Activated naive CD4-positive, alpha-beta T cell treated with anti-CD3 and anti-CD28 coated beads, Interleukin-2, amount 50 U/mL, for 24 hours (primary cell): ENCODE results near the gene WNT9B.
"Not testable (repeated sequence)": the region's sequence is repeated elsewhere in the genome, so short reads cannot be mapped to it uniquely, and the experiment has no call there.

Source experiments
- H3K27ac Mint-ChIP-seq: one replicate; pipeline ENCODE4 v1.8.0; 2021; ENCODE audit warnings: mild to moderate bottlenecking, mixed read lengths
- H3K27me3 Mint-ChIP-seq: one replicate; pipeline ENCODE4 v1.8.0; 2021; ENCODE audit warnings: mixed read lengths
- H3K36me3 Mint-ChIP-seq: one replicate; pipeline ENCODE4 v1.8.0; 2021; ENCODE audit warnings: mixed read lengths
- H3K4me1 Mint-ChIP-seq: one replicate; pipeline ENCODE4 v1.8.0; 2021; ENCODE audit warnings: mixed read lengths
- H3K4me3 Mint-ChIP-seq: one replicate; pipeline ENCODE4 v1.8.0; 2021; ENCODE audit warnings: mild to moderate bottlenecking, mixed read lengths
- H3K9me3 Mint-ChIP-seq: one replicate; pipeline ENCODE4 v1.8.0; 2021; ENCODE audit warnings: mixed read lengths

WNT9B gene

GRCh38 chr17:46836500-46836899 lies 14.9 kb upstream of the WNT9B start:
- H3K27me3 Mint-ChIP-seq, result peaks cover 14% of the 10 kb centered on the region
- no peaks in the 10 kb centered on the region for H3K36me3 Mint-ChIP-seq
- peaks cover 8% of the 10 kb centered on the region for H3K4me1 Mint-ChIP-seq
- H3K9me3 Mint-ChIP-seq, result no peaks in the 10 kb centered on the region
- H3K27ac Mint-ChIP-seq, result no peak overlapping the region
- H3K4me3 Mint-ChIP-seq, result no peak overlapping the region

- H3K27ac Mint-ChIP-seq, result no peak overlapping the region
- H3K4me3 Mint-ChIP-seq, result no peak overlapping the region
- H3K4me1 Mint-ChIP-seq, result peaks cover 8% of the 10 kb centered on the region
- H3K9me3 Mint-ChIP-seq, result no peaks in the 10 kb centered on the region
- H3K36me3 Mint-ChIP-seq, result no peaks in the 10 kb centered on the region
- peaks cover 18% of the 10 kb centered on the region for H3K27me3 Mint-ChIP-seq
Observed at GRCh38 chr17:46837521-46837920, 13.9 kb upstream of the WNT9B start.

GRCh38 chr17:46839211-46839610 lies 12.2 kb upstream of the WNT9B start:
- H3K36me3 Mint-ChIP-seq, result peaks cover 5% of the 10 kb centered on the region
- H3K4me1 Mint-ChIP-seq, result peaks cover 8% of the 10 kb centered on the region
- peaks cover 26% of the 10 kb centered on the region for H3K27me3 Mint-ChIP-seq
- H3K9me3 Mint-ChIP-seq, result no peaks in the 10 kb centered on the region
- H3K4me3 Mint-ChIP-seq, result no peak overlapping the region
- no peak overlapping the region for H3K27ac Mint-ChIP-seq

GRCh38 chr17:46840596-46840995 lies 10.8 kb upstream of the WNT9B start:
- H3K9me3 Mint-ChIP-seq, H3K27ac Mint-ChIP-seq, H3K4me3 Mint-ChIP-seq, H3K36me3 Mint-ChIP-seq: not testable (repeated sequence)
- peaks cover 16% of the 10 kb centered on the region for H3K4me1 Mint-ChIP-seq
- H3K27me3 Mint-ChIP-seq, result peaks cover 27% of the 10 kb centered on the region

DNA sequence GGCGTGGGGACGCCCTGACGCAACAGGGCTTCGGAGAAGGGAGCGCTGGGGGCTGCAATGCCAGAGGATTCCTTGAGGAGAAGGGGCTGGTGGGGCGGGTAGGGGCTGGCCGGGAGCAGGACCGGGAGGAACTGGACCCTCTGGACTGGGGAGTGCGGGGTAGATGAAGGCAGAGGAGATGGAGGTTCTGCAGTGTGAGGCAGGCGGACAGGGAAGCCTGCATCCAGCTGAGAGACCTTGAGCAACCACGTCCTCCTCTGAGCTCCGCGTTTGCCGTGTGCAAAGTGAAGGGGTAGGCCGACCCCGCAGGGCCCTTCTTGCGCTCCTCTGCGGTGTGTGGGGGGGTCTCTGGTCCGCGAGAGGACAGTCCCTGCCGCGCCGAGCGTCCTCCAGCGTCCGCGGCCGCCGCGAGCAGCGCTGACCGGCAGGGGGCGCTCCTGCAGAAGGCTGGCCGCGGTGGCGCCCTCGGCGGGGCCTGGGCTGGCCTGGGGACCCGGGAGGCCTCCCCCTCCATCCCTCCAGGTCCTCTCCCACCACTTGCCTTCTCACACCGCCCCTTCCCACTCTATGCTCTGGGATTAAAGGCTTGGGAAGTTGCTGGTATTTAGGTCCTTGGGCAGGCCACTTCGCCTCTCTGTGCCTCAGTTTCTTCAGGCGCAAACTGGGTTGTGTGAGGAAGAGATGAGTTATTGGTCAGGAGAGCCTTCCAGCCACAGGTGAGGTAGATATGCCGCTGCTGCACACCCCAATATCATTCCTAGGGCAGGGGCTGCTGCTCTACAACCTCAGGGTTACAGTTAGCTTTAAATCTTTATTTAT lies 9.6 kb upstream of the WNT9B start:
- H3K27me3 Mint-ChIP-seq, result peaks cover 30% of the 10 kb centered on the region

GRCh38 chr17:46842835-46843234 lies 8.5 kb upstream of the WNT9B start:
- Mint-ChIP-seq H3K27me3 (peaks cover 37% of the 10 kb centered on the region), H3K27ac (no peak overlapping the region)

More for the DNA sequence above, 9.6 kb upstream of the WNT9B start:
- Mint-ChIP-seq H3K4me1 (peaks cover 12% of the 10 kb centered on the region), H3K36me3 (peaks cover 5% of the 10 kb centered on the region), H3K9me3 (no peaks in the 10 kb centered on the region), H3K27ac (no peak overlapping the region), H3K4me3 (no peak overlapping the region)

DNA sequence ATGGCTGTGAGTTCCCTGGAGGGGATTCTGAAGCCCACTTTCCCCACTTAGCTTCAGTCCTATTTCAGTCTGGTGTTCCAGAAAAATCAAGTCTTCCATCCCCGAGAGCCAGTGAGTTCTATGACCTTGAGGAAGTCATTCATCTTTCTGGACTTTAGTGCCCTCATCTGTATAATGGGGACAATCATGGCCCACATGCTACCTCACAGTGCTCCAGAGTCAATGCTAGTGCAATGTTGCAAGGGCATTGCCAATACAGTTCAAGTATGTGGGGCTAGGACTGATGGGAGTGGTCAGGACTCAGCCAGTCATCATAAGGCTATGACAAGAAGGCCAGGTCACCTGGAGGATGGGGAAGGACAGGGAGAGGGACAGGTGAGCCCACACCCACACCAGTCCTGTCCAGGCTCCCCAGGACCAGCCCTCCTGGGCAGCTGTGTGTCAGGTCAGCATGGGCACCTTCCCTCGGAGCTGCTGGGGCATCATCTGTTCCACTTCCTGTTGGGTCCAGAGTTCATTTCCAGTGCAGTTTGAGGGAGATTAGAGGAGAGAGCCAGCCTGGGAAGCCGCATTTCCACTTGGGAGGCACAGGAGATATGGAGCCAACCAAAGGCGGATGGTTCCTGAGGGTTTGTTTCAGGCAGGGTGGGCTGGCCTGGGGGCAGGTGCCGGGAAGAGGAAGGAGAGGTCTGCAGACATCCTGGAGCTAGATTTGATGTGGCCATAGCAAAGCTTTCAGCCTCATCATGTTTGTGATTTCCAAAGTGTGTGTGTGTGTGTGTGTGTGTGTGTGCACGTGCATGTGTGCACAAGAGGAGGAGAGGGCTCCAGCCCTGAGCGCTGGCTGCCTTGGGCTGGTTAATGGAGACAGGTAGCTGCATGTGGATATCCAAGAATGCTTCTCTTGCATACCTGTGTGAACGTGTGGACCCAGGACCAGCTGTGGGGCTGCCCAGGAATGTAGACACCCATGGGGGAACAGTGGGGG lies 3.9 kb upstream of the WNT9B start:
- Mint-ChIP-seq H3K27me3 (peaks cover 49% of the 10 kb centered on the region), H3K4me3 (no peak overlapping the region), H3K4me1 (peaks cover 14% of the 10 kb centered on the region), H3K36me3 (peaks cover 5% of the 10 kb centered on the region), H3K27ac (no peak overlapping the region), H3K9me3 (no peaks in the 10 kb centered on the region)

More at GRCh38 chr17:46842835-46843234, 8.5 kb upstream of the WNT9B start:
- Mint-ChIP-seq H3K9me3 (no peaks in the 10 kb centered on the region), H3K4me1 (peaks cover 12% of the 10 kb centered on the region), H3K4me3 (no peak overlapping the region), H3K36me3 (peaks cover 5% of the 10 kb centered on the region)

- Mint-ChIP-seq H3K4me3 (no peak overlapping the region), H3K9me3 (no peaks in the 10 kb centered on the region), H3K27ac (no peak overlapping the region), H3K27me3 (peaks cover 47% of the 10 kb centered on the region), H3K4me1 (peaks cover 17% of the 10 kb centered on the region), H3K36me3 (no peaks in the 10 kb centered on the region)
Observed at GRCh38 chr17:46848534-46848933, 2.8 kb upstream of the WNT9B start.

DNA sequence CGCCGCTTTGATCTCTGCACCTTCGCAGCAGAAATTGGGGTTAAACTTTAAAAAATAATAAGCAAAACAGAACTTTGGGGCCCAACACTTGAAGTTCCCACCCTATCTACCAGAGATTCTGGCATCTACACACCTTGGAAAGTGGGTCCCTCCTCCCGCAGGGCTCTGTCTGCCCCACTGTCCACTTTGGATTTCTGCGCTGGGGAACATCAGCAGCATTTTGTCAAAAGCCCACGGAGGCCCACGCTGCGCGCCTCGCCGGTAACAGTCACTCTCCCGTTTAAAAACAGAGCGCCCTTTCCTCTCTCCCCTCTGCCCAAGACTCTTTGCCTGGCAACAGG lies 725 bp upstream of the WNT9B start:
- Mint-ChIP-seq H3K36me3 (no peaks in the 10 kb centered on the region), H3K4me1 (peaks cover 8% of the 10 kb centered on the region), H3K27ac (no peak overlapping the region), H3K27me3 (peaks cover 47% of the 10 kb centered on the region), H3K4me3 (peak overlapping the region; percentile 66), H3K9me3 (no peaks in the 10 kb centered on the region)

DNA sequence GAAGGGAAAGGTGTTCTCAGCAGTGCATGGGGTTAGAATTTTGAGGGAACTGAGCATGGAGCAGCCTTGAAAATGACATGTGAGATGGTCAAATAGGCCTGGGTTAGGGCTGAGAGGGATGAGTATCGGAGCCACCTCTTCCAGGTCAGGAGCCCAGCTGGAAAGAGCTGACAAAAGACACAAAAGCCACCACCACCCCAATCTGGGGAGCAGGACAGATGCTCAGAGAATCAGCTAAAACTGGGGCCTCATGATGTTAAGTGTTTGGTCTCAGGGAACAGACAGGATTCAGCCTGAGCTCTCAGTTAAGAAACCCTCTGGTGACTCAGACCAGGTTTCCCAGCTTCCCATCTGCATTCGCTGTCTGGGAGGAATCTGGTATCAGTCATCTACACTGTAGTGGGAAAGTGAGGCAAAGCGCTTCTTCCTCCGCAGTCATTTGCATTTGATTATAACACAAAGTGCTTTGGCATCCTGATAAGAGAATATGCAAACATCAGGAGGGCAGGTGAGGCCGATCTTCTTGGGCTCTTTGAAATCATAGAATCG lies 2.6 kb downstream of the WNT9B start:
- peaks cover 8% of the 10 kb centered on the region for H3K4me1 Mint-ChIP-seq
- no peak overlapping the region for H3K4me3 Mint-ChIP-seq
- no peaks in the 10 kb centered on the region for H3K9me3 Mint-ChIP-seq
- H3K27ac Mint-ChIP-seq, result no peak overlapping the region
- H3K36me3 Mint-ChIP-seq, result no peaks in the 10 kb centered on the region
- H3K27me3 Mint-ChIP-seq, result peaks cover 39% of the 10 kb centered on the region

DNA sequence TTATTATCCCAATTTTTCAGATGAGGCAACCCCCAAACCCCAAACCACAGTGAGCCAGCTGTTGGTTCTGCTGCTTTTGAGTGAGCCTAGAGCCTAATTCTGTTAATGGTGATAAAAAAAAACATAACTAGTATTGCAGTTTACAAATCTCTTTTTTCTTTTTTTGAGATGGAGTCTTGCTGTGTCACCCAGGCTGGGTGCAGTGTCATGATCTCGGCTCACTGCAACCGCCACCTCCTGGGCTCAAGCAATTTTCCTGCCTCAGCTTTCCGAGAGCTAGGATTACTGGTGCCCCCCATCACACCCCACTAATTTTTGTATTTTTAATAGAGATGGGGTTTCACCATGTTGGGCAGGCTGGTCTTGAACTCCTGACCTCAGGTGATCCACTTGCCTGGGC lies 3.1 kb downstream of the WNT9B start:
- Mint-ChIP-seq H3K4me1 (peaks cover 8% of the 10 kb centered on the region), H3K27ac (no peak overlapping the region), H3K36me3 (no peaks in the 10 kb centered on the region), H3K4me3 (no peak overlapping the region), H3K9me3 (no peaks in the 10 kb centered on the region), H3K27me3 (peaks cover 36% of the 10 kb centered on the region)

DNA sequence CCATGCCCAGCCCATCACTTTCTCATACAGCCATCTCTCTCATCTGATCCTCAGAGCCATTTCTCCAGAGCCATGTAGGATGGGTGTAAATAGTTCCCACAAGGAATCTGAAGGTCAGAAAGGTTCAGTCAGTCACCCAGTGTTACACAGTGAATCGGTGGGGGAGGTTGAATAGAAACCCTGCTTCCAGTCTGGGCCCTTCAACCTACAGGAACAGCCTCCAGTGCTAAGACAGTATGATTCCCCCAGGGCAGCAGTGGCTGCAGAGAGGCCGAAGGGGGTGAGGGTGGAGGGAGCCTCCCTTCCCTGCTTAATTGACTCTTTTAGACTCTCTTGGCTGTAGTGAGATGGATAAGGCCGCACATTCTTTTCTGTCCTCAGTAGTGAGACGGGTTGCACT lies 3.6 kb downstream of the WNT9B start:
- Mint-ChIP-seq H3K27ac (no peak overlapping the region), H3K4me3 (no peak overlapping the region), H3K4me1 (peaks cover 8% of the 10 kb centered on the region), H3K36me3 (no peaks in the 10 kb centered on the region), H3K27me3 (peaks cover 34% of the 10 kb centered on the region), H3K9me3 (no peaks in the 10 kb centered on the region)

GRCh38 chr17:46857600-46857999 lies 6.2 kb downstream of the WNT9B start:
- H3K4me1 Mint-ChIP-seq, result peaks cover 2% of the 10 kb centered on the region
- peaks cover 16% of the 10 kb centered on the region for H3K27me3 Mint-ChIP-seq
- H3K4me3 Mint-ChIP-seq, result no peak overlapping the region
- H3K9me3 Mint-ChIP-seq, result no peaks in the 10 kb centered on the region
- no peaks in the 10 kb centered on the region for H3K36me3 Mint-ChIP-seq
- H3K27ac Mint-ChIP-seq, result no peak overlapping the region

- Mint-ChIP-seq H3K27me3 (peaks cover 10% of the 10 kb centered on the region), H3K27ac (no peak overlapping the region), H3K9me3 (no peaks in the 10 kb centered on the region), H3K4me3 (no peak overlapping the region), H3K36me3 (no peaks in the 10 kb centered on the region), H3K4me1 (no peaks in the 10 kb centered on the region)
Observed at GRCh38 chr17:46859996-46860395, 8.6 kb downstream of the WNT9B start.

DNA sequence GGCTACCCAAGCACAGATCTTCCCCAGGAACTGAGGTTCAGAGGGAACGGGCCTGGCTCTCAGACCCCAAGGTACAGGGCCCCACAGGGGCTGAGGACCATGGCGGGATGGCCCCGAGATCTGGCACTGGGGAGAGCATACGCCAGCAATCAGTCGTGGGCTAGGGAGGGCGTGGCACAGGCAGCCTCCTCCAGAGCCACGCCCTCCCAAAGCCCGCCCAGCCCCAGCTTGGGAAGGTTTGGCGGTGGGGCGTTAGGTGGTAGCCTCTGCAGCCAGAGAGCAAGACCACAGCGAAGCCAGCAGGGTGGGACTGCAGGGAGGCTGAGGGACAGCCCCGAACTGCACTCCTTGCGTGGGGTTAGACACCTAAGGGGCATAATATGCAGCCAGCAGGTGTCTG lies 11.6 kb downstream of the WNT9B start:
- H3K4me1 Mint-ChIP-seq, result no peaks in the 10 kb centered on the region
- H3K27me3 Mint-ChIP-seq, result peaks cover 2% of the 10 kb centered on the region
- H3K4me3 Mint-ChIP-seq, result no peak overlapping the region
- H3K9me3 Mint-ChIP-seq, result no peaks in the 10 kb centered on the region
- H3K27ac Mint-ChIP-seq, result no peak overlapping the region
- H3K36me3 Mint-ChIP-seq, result no peaks in the 10 kb centered on the region
